ENCODE measurements around the gene PLCH1. TPM values are rescaled to one million over a fixed set of nuclear protein-coding genes. Genes with fewer than 3 reads are reported as not detected.

Gene PLCH1
- total and polyA plus RNA-seq, 10 of the 15 experiments (the other 5 are each of a cell fraction or from before 2014, with no cell fraction given): 0.03 to 0.22 (median 0.04) TPM; not detected in 5

- BruUV-seq (replicated peaks): no TSS peak
- SMC1A ChIA-PET (ENCODE audit: uncharacterized antibody, unreplicated experiment): no interaction called here
- Histone ChIP-seq H3K9ac (ENCODE audit: control insufficient read depth, insufficient read depth, low read length) (no peak overlapping the region), H3K4me3 (no peak overlapping the region), H3K36me3 (ENCODE audit: control insufficient read depth in 2 of 2, insufficient read depth in 2 of 2, low read length in 1 of 2) (no peaks in the 10 kb centered on the region), H4K20me1 (ENCODE audit: control insufficient read depth, insufficient read depth) (no peaks in the 10 kb centered on the region), H3K4me2 (ENCODE audit: control insufficient read depth, insufficient read depth) (no peak overlapping the region), H3K27me3 (replicated peaks in 1 of 2; ENCODE audit: control insufficient read depth in 2 of 2, insufficient read depth in 2 of 2, low read length in 1 of 2) (peaks cover 0 to 6% of the 10 kb centered on the region in 2 experiments; a peak in 2 of 4 replicates), H2AFZ (ENCODE audit: control insufficient read depth, low read depth, low read length) (no peak overlapping the region), H3K9me3 (replicated peaks; ENCODE audit: control insufficient read depth, insufficient read depth, low read length) (no peaks in the 10 kb centered on the region), H3K27ac (ENCODE audit: control insufficient read depth, insufficient read depth) (no peak overlapping the region), H3K79me2 (ENCODE audit: control insufficient read depth, insufficient read depth, low read length) (no peaks in the 10 kb centered on the region), H3K4me1 (ENCODE audit: control insufficient read depth, insufficient read depth, low read length) (no peaks in the 10 kb centered on the region)
- POLR2A ChIA-PET: no interaction called here
- DNase-seq (ENCODE audit: low read depth, low spot score) (no peak), ATAC-seq (no peak), FAIRE-seq (no peak)
- in situ Hi-C loops (cut with MboI): no loop called here
- CTCF ChIA-PET: no interaction called here
- RAD21 ChIA-PET (ENCODE audit: unreplicated experiment): no interaction called here
- 53% methylated on average over 2 of the region's 2 CpGs for WGBS (ENCODE audit: insufficient coverage, insufficient replicate concordance, low lambda C conversion rate, missing lambda C conversion rate)
- intact Hi-C loops (cut with micrococcal nuclease; ENCODE audit: unreplicated experiment): no loop called here
- TF ChIP-seq CREB1 (IDR thresholded peaks at IDR 0.05; ENCODE audit: low read depth) (no peak), RAD51 (IDR thresholded peaks at IDR 0.05) (no peak), JUND (IDR thresholded peaks at IDR 0.05; ENCODE audit: low read depth, low read length) (no peak), TARDBP (IDR thresholded peaks at IDR 0.05; ENCODE audit: borderline replicate concordance) (no peak), YY1 (IDR thresholded peaks at IDR 0.05; ENCODE audit: low read depth, low read length) (no peak), ZNF687 (IDR thresholded peaks at IDR 0.05) (no peak), NKRF (conservative IDR thresholded peaks at IDR 0.05) (no peak), ZNF622 (IDR thresholded peaks at IDR 0.05) (no peak), ZNF207 (IDR thresholded peaks at IDR 0.05; ENCODE audit: borderline replicate concordance) (no peak), ZBTB33 (IDR thresholded peaks at IDR 0.05) (no peak), WRNIP1 (IDR thresholded peaks at IDR 0.05; ENCODE audit: borderline replicate concordance, low read depth, low read length) (no peak), REST (IDR thresholded peaks at IDR 0.05; ENCODE audit: low read depth, low read length) (no peak)
- TF ChIP-seq, protein P1, sequence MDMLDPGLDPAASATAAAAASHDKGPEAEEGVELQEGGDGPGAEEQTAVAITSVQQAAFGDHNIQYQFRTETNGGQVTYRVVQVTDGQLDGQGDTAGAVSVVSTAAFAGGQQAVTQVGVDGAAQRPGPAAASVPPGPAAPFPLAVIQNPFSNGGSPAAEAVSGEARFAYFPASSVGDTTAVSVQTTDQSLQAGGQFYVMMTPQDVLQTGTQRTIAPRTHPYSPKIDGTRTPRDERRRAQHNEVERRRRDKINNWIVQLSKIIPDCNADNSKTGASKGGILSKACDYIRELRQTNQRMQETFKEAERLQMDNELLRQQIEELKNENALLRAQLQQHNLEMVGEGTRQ (IDR thresholded peaks at IDR 0.05; ENCODE audit: borderline replicate concordance, low read depth, low read length): no peak
Observed at GRCh38 chr3:155604126-155604525, 140.7 kb downstream of the PLCH1 start.
